Measurements from ENCODE around the gene IFFO2.

DNA sequence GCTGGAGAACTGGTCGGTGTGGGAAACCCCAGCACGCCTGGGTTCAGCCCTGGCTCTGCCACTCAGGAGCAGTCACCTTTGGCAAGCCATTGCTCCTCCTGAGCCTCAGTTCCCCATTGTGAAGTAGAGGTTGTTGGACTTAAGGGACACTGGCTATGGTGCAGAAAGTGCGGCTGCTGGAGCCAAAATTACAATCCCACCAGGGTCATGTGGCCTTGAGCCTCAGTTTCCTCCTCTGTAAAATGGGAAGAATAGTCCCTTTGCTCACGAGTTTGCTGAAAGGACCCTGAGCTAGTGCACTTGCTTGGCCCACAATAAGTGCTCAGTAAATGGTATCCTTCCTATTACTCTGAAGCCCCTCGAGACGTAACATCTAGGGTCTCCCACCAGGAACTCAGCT lies 82.4 kb downstream of the IFFO2 start:
- TF ChIP-seq, protein P1, sequence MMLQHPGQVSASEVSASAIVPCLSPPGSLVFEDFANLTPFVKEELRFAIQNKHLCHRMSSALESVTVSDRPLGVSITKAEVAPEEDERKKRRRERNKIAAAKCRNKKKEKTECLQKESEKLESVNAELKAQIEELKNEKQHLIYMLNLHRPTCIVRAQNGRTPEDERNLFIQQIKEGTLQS (IDR thresholded peaks at IDR 0.05; ENCODE audit: borderline replicate concordance, extremely low read depth, low read depth, low read length) = no peak
- TF ChIP-seq CTCF (IDR thresholded peaks at IDR 0.05 in 2 of 3, conservative IDR thresholded peaks at IDR 0.05 in 1 of 3; ENCODE audit: control insufficient read depth in 2 of 3, extremely low read depth in 1 of 3, insufficient read depth in 1 of 3, low read depth in 3 of 3, low read length in 3 of 3) (no peak), ESRRA (IDR thresholded peaks at IDR 0.05; ENCODE audit: low read length) (no peak), NRF1 (conservative IDR thresholded peaks at IDR 0.05; ENCODE audit: low read depth, low read length) (no peak)

Measured in GM12878 (cell line).